Measurements from ENCODE around the gene FTMT.
"Not testable (repeated sequence)": the region's sequence is repeated elsewhere in the genome, so short reads cannot be mapped to it uniquely, and the experiment has no call there.

Gene FTMT

DNA sequence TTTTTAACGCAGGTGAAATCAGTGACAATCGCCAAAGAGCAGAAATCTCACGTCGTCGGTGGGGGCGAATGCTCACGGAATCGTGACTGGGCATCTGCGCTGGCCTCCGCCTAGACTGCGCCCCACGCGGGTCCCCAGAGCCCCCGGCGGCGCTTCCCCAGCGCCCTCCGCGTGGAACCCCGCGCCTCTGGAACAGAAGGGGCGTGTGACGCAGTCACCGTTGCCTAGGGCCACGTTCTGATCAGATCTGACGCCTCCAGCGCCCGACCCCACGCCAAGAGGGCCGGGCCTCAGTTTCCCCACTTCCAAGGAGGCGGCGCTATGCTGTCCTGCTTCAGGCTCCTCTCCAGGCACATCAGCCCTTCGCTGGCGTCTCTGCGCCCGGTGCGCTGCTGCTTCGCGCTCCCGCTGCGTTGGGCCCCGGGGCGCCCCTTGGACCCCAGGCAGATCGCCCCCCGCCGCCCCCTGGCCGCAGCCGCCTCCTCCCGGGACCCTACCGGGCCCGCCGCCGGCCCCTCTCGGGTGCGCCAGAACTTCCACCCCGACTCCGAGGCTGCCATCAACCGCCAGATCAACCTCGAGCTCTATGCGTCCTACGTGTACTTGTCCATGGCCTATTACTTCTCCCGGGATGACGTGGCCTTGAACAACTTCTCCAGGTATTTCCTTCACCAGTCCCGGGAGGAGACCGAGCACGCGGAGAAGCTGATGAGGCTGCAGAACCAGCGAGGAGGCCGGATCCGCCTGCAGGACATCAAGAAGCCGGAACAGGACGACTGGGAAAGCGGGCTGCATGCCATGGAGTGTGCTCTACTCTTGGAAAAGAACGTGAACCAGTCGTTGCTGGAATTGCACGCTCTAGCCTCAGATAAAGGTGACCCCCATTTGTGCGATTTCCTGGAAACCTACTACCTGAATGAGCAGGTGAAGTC is at the start of gene FTMT:
Gene FTMT (plus strand): TSS at position 240 of the 932 bp plus-strand sequence. CDS start 82 bp downstream, at position 322.
- no peak for DNase-seq

DNA sequence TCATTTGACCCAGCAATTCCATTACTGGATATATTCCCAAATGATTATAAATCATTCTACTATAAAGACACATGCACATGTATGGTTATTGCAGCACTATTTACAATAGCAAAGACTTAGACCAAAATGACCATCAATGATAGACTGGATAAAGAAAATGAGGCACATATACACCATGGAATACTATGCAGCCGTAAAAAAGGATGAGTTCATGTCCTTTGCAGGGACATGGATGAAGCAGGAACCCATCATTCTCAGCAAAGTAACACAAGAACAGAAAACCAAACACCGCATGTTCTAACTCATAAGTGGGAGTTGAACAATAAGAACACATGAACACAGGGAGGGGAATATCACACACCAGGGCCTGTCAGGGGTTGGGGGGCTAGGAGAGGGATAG is 46.4 kb upstream of the FTMT start:
- not testable (repeated sequence) for DNase-seq

DNA sequence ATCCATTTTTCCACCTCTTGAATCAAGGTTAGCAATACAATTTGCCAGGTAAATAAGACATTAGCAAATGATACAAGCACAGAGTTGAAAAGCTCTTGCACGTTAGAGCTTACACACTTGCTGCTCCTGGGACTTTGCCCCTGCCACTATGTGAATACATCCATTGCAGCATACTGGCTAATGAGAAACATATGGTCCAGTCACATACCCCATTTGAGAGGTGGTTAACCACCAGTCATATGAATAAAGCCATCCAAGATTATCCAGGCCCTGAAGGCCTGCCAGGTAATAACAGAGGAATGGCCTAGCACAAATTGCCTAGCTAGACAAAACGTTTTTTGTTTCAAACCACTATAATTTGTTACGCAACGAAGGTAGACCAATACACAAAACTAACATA is 45.8 kb upstream of the FTMT start:
- no peak for DNase-seq

DNA sequence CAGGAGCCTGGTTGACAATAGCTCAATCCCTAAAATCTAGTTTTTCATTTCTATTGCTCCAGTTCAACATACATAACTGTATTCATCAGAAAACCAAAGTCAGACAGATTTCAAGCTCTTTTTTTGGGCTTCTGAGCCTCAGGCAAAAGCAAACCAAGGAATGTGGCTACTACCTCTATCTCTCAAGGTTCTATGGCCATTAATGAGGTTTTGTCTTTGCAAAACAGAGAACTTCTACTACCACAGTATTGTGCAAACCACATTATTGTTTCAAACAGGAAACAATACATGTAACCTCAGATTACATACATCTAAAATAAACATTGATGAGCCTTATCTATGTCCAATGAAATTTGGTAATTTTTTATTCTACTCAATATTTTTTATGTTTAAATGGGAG is 35.5 kb upstream of the FTMT start:
- DNase-seq: no peak

DNA sequence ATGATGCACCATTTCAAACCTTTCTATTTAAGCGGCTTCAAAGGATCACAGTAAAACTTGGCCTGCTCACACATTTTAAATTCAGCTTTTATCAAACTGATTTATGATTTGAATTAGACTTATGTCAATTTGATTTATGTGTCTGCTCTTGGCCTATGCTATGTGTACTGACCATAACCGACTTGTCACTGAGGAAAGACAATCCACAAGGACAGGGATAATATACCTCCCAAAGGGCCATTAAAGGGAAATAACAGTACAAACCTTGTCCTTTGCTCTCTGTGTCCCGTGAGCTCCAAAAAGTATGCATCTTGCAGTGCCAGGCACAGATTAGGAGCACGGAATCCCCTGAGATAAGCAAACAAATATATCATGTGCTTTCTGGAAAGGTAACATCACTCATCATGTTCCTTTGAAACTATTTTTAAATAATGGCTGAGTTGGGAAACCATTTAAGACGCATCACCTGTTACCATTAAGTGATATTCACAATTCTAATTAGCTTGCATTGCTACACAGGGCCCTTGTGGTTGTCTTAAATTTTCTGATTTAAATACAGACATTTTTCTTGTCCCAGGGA is 31.9 kb upstream of the FTMT start:
- no peak for DNase-seq

DNA sequence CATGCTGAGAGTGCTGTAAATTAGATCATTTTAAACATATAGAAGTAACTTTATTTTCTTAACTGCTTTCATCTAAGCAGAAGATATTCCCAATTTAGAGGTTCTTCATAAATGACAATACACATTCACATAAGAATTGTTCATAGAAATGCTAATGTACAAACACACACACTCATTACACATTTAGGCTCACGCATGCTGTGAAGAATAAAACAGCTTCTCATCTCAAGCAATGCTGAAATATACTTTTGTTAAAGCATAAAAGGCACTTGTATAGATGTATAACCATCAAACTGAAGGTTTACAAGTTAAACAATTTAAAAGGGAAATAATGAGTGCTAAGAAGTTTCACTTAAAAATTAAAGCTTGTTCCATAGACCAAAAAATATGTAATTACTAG is 18.1 kb upstream of the FTMT start:
- DNase-seq: no peak

DNA sequence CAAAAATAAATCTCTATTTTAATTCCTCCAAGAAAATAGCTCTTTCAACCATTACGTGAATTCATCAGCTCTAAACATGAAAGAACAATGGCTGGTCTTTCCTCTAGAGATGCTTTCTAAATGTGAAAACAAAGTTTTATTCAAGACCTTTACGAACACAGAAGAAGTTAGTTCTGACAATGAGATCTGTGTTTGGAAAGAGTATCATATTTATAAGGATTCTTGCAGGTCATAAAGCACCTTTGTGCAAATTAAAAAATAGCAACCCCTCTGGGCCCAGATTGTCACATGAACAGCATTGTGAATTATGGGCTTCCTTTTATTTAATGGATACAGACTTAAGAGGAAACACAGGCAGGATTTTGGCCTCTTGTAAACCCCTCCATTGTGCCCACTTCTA is 17.7 kb upstream of the FTMT start:
- no peak for DNase-seq

DNA sequence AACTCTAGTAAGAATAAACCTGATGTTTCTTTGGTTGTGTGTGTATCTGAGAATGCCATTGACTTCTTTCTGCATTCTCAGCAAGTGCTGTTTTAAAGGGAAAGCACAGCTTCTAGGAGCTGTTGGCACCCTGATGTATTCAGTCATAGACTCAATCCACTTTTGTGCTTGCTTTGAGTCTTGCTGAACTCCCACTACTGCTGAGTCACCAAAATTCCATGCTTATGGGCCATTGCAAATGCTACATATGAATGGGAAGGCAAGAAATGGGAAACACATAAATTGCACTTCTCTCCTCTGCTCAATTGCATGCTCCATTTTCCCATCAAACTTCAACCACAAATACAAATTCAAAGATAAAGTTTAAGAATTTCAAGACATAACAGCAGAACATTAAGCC is 9.8 kb upstream of the FTMT start:
- no peak for DNase-seq

DNA sequence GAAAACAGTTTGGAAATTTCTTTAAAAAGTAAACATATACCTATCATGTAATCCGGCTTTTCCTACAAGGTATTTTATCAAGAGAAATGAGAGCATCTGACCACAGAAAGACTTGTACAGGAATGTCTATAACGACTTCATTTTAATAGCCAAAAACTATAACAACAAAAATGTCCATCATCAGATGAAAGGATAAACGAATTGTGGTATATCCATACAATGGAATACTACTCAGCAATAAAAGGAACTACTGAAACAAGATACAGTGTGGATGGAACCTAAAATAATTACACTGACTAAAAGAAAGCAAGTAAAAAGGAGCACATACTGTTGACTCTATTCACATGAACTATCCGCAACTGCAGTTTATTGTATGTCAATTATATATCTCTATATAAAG is 1.4 kb upstream of the FTMT start:
- DNase-seq: no peak

DNA sequence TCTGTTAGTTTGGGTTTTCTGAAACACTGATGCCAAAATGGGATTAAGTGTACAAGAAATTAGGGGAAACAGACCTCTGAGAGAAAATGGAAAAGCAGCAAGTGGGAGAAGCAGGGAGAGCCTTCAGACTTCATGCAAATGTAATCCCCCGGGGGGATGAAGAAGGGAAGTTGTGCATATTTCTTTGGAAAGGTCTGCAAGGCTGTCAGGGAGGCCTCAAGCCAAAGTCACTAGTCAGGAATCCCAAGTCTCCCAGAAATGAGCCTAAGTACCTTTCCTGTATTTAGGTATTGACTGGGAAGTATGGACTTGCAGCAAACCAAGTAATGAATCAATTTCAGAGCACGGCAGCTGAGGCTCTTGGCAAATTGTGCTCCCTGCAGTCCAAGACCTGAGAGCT is 2.2 kb downstream of the FTMT start:
- DNase-seq: no peak

DNA sequence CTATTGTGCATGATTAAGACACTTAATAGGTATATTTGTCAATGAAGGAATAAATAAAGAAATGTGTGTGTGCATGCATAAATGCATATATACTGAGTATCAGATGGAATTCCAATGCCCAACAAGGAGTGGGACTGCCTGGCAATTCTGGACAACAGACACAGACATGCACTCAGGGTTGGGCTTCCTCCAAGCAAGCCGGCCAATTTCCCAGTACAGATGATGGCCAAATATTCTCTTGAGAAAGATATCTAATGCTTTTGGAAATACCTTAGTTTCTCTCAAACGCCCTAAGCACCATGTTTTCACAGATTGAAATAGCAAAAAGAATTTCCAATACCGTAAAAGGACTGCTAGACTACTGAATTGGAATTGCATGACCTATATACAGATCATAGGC is 11.1 kb downstream of the FTMT start:
- no peak for DNase-seq

DNA sequence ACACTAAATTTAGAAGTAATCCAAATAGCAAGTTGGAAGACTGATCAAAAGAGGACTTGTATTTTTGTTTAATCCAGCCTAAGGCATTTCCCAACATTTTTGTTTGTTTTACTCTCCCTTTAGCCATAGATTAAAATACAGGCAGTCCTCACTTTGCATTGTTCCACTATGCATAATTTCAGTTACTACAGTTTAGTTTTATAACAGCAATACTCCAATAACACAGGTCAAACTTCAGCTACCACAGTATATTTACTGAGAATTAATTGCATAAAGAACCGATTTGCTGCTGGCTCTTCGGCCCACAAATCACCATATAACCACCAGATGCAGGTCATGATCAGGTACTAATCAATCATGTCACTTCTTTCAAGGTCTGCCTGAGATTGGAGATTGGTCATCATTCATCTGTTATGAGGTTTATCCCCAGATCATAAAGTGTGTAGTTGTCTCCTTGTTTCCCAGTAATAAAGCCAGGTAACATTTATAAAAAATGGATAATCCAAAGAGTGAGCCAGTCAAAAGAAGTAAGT is 12.1 kb downstream of the FTMT start:
- no peak for DNase-seq

DNA sequence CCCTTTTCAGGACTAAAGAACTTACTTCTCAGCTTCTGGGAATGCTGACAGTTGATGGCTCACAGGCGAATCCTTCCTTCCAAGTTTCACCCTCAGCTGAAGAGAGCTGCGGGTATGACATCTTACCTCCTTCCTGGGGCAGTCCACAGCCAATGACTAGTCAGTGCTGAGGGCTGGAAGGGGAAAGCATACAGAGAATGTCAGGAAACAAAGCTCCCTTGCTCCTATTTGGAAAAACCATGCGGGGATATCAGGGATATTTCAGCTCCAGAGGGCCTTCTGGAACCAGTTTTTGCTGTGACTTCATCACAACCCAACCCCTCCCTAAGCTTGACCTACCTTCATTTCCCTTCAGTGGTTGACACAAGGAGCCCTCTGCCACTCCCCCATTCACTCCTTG is 15.7 kb downstream of the FTMT start:
- DNase-seq: no peak

DNA sequence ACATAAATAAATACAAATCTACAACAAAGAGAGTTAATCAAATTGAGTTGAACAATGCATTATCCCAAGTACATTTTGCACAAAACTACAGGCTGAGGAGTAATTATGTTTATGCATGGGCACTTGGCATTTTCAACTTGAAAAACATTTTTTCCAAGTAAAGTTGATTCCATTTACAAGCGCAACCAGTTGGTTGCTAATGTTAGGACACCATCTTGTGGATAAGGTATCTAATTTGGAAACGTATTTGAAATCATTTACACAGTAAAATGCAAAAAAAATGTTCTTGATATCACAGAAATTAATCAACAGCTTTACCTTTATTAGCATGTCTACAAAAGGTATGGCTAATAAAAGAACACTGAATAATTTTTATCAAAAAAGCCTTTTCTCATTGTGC is 18.8 kb downstream of the FTMT start:
- DNase-seq: no peak

DNA sequence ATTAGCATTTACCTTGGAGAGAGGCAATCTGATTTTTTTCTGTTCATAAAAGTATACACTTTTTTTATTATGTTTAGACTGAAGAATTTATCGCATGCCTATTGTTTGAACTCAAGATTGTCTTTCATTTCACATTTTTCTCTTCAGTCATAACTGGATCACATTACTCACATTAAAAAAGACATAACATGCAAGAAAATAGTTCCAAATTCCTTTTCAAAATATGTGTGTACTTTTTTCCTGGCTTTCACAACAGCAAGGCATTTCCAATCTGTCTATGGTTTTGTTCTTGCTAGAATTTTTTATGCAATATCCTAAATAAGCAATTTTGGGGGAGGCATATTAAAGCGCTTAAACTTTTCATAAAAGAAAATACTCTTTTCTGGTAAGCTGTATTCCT is 21.2 kb downstream of the FTMT start:
- DNase-seq: no peak

DNA sequence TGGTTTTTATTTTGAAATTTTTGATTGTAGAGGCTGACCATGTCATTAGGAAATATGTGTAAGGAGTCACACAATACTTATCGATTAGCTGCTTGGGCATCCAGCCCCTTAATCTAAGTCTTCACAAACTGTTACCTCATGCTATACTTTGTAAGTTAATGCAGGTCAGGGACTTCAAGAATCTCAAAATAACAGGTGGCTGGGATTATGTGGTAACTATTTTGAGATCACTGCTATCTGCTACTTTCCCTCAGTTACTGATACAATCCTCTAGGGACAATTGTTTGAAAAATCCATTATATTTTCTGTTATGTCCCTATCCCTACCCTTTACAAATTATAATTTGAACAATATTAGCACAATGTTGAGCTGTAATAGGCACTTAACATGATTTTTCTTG is 21.7 kb downstream of the FTMT start:
- no peak for DNase-seq

DNA sequence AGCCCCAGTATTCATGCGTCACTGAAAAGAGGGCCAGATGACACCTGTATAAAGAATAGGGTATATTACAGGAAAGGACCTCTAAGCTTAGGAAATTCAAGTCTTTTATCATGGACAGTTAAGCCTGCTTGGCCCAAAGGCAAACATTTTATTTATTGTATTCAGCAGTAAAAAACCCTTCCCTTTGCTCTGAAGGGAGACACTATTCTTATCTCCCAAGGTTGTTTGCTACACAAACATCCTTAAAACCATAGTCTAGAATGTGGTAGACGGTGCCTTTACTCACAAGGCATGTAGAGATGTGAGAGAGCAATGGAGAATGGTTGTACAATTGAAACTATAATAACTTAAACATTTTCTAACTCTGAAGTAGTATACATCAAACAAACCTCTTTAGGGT is 33.9 kb downstream of the FTMT start:
- DNase-seq: no peak

DNA sequence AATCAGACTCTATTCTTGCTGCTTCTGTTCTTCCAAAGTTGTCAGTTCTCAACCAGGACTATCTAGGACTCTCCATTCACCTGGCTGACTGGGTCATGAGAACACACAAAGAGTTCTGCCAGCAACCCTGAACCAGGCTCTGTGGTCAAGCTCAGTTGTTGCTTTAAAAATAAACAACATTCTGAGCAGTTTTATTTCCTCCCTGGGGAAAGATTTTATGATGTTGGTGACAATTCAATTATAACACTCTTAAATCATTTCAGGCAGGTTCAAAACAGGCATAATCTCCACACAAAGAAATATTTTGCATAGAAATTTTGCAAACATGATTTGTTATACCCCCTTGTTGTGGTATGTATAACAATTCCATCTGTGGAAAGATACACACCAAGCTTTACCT is 36.0 kb downstream of the FTMT start:
- no peak for DNase-seq

DNA sequence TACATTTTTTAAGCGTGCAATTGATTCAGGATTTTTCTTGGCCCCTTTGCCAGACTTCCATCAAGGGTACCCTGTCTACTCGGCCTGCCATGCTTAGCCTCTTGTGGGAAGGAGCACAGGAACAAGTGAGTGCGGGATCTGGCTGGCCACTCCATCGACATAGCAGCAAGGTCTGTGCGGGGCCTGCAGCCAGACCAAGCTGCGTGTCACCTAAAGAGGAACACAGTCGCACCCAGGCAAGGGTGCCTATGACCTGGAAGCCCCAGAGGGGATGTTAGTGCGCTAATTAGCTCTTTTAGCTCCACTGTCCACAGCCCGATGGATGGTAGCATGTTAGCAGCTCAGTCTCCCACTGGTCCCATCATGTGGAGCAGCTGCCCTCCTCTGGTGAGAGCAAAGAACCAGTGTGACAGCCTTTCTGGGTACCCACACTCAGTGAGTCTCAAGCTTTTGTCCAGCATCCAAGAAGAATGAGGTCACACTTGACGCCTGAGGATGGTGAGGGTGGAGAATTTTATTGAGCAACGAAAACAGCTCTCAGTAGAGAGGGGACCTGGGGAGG is 38.7 kb downstream of the FTMT start:
- no peak for DNase-seq

DNA sequence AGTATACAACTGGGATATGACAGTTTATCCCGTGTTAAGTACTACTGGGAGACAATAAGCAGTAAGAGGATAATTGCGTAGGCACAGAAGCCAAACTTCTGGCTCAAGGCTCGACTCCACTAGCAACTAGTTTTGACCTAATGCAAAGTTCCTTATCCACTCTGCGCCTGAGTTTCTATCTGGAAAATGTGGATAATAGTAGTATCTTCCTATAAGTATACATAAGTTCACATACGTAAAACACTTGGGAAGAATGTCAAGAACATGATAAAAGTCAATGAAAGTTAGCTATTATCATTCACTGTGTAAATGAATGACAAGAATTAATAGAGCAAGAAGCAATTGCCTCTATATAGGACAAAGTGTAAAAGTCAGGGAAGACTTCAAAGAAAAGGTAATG is 45.7 kb downstream of the FTMT start:
- no peak for DNase-seq

DNA sequence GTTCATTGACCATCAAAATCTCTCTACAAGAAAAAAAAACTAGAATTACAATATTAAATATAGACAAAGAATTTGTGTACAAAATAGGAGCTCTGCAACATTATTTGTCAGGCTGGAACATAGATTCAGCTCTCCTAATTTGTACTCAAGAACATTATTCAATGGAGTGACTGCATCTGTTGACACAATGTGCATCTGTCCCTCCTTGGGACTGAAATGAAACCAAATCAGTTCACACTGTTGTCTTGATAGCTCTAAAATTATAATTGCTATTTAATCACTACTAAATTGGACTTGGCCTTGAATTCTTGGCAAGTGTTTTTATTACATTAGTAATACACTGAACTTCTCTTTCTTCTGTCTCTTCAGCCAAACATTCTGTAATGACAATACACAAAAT is 47.7 kb downstream of the FTMT start:
- no peak for DNase-seq
